Duodenal mucosa (tissue), 2 donors: ENCODE data around the gene BRD3OS.
A peak's percentile ranks its signal among the peaks of the same experiment; 100 is the strongest.

Experiments
- H3K27ac ChIP-seq: one replicate; pipeline ENCODE4 v1.7.0; 2013; ENCODE audit warnings: low read depth, low read length
- H3K27me3 ChIP-seq, 2 donors: one replicate each; pipeline ENCODE4 v1.7.0; 2013; ENCODE audit warnings: low read length in 2 of 2, control low read depth in 1 of 2; ENCODE audit not compliant: insufficient read depth in 2 of 2, control insufficient read depth in 1 of 2
- H3K36me3 ChIP-seq, 2 donors: one replicate each; pipeline ENCODE4 v1.7.0; 2013; ENCODE audit warnings: low read length in 2 of 2, control low read depth in 1 of 2; ENCODE audit not compliant: insufficient read depth in 2 of 2, control insufficient read depth in 1 of 2
- H3K4me1 ChIP-seq, 2 donors: one replicate each; pipeline ENCODE4 v1.7.0; 2013; ENCODE audit warnings: low read length in 2 of 2, control low read depth in 1 of 2; ENCODE audit not compliant: insufficient read depth in 2 of 2, control insufficient read depth in 1 of 2
- H3K4me3 ChIP-seq, 2 donors: one replicate each; pipeline ENCODE4 v1.7.0; 2013; ENCODE audit warnings: low read length in 2 of 2, low read depth in 1 of 2
- H3K9ac ChIP-seq, 2 donors: one replicate each; pipeline ENCODE4 v1.7.0; 2013; ENCODE audit warnings: low read length in 2 of 2, low read depth in 1 of 2
- H3K9me3 ChIP-seq, 2 donors: one replicate each; pipeline ENCODE4 v1.7.0; 2013; ENCODE audit warnings: low read length in 2 of 2, control low read depth in 1 of 2; ENCODE audit not compliant: control insufficient read depth in 1 of 2

BRD3OS gene, protein sequence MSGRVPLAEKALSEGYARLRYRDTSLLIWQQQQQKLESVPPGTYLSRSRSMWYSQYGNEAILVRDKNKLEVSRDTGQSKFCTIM

DNA sequence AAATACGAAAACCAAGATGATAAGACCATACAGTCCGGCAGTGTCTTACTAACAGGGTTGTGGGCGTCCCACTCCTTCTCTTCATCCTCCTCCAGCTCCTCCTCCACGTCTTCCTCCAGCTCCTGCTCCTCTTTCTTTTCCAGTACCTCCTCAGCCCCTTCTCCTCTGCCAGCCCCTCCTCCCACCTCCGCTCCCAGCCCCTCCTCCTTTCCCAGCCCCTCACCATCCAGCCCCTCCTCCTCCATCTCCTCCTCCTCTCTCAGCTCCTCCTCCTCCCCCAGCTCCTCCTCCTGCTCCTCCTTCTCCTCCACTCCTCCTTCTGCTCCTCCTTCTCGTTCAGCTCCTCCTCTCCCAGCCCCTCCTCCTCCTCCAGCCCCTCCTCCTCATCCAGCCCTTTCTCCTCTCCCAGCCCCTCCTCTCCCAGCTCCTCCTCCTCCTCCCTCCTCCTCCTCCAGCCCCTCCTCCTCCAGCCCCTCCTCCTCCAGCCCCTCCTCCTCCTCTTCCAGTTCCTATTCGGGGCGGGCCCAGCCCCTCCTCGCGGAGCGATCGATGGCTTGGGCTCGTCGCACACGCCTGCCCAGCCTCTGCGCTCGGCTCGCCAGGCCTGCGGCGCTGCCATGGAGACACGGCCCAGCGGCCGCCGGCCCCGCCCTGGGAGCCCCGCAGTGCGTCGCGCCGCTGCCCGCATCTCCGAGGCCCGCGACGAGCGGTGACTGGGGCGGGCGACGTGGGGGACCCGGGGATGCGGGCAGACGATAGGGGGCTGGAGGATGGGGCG, at the start of gene BRD3OS:
Gene BRD3OS, plus strand, starts transcription at position 654 of the 778 bp plus-strand sequence. CDS start 1,267 bp downstream, outside the sequence.
- Histone ChIP-seq H3K4me1 (peaks cover 8 to 9% of the 10 kb centered on the region in 2 donors), H3K9ac (peak within 1 kb of the TSS; percentile 33 to 38), H3K27ac (no peak within 1 kb of the TSS), H3K36me3 (peaks cover 5 to 11% of the 10 kb centered on the region in 2 donors), H3K9me3 (no peaks in the 10 kb centered on the region), H3K27me3 (peaks cover 0 to 5% of the 10 kb centered on the region in 2 donors), H3K4me3 (peak within 1 kb of the TSS; percentile 79 to 84)

DNA sequence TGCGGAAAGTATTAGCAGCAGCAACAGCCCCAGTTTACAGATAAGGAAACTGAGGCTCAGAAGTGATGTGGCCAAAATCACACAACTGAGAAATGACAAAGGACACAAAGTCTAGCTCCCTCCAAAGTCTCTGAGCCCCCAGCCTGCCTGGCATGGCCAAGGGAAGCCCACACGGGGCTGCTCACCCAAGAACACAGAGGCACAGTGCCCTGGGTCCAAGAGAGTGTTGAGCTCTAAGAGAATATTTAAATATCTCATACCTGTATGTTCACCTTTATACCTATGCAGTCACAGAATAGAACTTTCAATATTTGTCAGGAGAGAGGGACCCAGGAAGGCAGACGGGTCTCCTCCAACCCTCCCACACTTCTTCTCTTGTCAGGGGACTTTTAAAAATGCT, 49.8 kb upstream of the BRD3OS start:
- Histone ChIP-seq H3K27ac (no peak overlapping the region), H3K36me3 (peaks cover 0 to 4% of the 10 kb centered on the region in 2 donors)

DNA sequence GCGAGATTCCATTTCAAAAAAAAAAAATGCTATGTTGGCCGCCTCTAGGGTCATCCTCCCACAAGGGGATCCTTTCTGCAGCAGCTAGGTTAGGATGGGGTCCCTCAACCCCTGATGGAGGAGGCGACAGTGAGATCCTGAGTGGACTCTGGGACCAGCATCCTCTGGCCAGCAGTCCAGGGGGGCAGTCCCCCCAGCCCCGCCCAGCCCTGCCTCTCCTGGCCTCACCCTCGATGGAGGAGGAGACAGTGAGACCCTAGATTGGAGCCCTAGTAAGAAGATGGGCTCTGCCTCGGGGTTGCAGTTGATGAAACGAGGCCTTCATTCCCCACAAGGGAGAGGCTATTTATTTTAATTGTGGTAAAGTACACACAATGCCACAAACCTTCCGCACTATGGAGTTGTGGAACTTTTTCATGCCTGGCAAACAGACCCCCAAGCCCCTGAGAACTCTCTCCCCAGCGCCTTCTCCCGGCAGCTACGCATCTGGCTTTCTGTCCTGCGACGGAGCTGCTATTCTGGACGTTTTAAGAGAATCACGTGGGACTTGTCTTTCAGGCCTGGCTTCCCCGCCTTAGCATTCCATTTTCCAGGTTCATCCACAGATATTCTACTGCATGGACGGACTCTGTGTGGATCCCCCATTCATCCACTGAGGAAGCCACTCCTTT, 49.0 kb upstream of the BRD3OS start:
- Histone ChIP-seq H3K4me1 (peaks cover 45 to 70% of the 10 kb centered on the region in 2 donors), H3K27ac (no peak overlapping the region)

More for the DNA sequence above, 49.8 kb upstream of the BRD3OS start:
- H3K9ac ChIP-seq, result no peak overlapping the region
- H3K4me1 ChIP-seq, result peaks cover 50 to 78% of the 10 kb centered on the region in 2 donors
- no peaks in the 10 kb centered on the region for H3K27me3 ChIP-seq
- H3K9me3 ChIP-seq, result no peaks in the 10 kb centered on the region
- H3K4me3 ChIP-seq, result no peak overlapping the region

DNA sequence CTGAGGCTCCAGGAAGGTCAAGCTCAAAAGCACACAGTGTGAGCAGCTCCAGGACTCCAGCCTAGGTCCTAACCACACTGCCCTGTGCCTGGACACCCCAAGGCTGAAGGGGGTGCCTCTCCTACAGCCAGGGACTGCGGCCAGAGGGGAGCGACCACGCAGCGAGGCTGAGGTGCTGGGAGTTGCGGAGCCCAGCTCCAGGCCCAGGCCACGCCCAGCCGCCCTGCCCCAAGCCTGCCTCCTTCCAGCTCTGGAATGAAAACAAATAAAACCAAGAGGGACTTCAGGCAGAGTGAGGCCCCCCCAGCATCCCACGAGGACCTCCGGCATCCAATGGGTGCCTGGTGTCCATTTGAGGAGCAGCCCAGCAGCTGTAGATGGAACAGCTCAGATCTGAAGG, 48.4 kb upstream of the BRD3OS start:
- peaks cover 39 to 65% of the 10 kb centered on the region in 2 donors for H3K4me1 ChIP-seq
- H3K9ac ChIP-seq, result no peak overlapping the region
- peaks cover 0 to 4% of the 10 kb centered on the region in 2 donors for H3K36me3 ChIP-seq
- no peak overlapping the region for H3K27ac ChIP-seq
- no peak overlapping the region for H3K4me3 ChIP-seq
- H3K9me3 ChIP-seq, result no peaks in the 10 kb centered on the region
- H3K27me3 ChIP-seq, result no peaks in the 10 kb centered on the region

More for the DNA sequence above, 49.0 kb upstream of the BRD3OS start:
- H3K9me3 ChIP-seq, result no peaks in the 10 kb centered on the region
- no peaks in the 10 kb centered on the region for H3K27me3 ChIP-seq
- H3K36me3 ChIP-seq, result peaks cover 0 to 4% of the 10 kb centered on the region in 2 donors
- no peak overlapping the region for H3K9ac ChIP-seq
- no peak overlapping the region for H3K4me3 ChIP-seq

DNA sequence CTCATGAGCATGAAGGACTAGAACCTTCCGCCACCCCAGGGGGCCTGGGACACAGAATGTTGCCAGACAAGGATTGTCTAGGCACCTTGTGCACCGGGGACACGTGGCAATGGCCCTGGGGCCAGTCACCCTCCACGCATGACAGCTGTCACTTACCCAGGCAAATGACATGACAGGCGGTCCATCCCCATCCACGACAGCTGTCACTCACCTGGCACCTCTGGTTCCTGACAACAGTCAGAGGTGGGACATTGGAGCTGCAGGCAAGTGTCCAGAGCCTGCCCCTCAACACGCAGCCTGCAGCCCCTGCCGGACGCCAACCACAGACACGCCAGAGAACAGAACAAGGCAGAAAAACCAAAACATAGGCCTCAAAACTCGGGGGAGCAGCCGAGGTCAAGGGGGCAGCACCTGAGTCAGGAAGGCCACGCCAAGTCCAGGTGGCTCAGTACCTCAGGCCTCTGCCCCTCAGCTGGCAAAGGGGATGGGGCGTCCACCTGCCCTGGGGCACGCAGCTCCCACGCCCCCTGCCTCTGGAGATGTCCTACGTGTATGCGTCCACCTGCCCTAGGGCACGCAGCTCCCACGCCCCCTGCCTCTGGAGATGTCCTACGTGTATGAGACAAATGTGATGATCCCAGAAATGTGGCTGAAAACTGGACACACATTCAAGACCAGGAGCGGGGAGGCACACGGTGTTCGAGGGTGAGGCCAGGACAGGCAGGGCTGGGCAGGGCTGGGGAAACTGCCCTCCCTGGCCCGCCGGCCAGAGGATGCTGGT, 47.7 kb upstream of the BRD3OS start:
- H3K9ac ChIP-seq, result no peak overlapping the region
- no peaks in the 10 kb centered on the region for H3K9me3 ChIP-seq
- H3K27me3 ChIP-seq, result no peaks in the 10 kb centered on the region
- H3K27ac ChIP-seq, result no peak overlapping the region
- H3K4me3 ChIP-seq, result no peak overlapping the region
- H3K36me3 ChIP-seq, result peaks cover 0 to 4% of the 10 kb centered on the region in 2 donors
- H3K4me1 ChIP-seq, result peaks cover 35 to 59% of the 10 kb centered on the region in 2 donors

DNA sequence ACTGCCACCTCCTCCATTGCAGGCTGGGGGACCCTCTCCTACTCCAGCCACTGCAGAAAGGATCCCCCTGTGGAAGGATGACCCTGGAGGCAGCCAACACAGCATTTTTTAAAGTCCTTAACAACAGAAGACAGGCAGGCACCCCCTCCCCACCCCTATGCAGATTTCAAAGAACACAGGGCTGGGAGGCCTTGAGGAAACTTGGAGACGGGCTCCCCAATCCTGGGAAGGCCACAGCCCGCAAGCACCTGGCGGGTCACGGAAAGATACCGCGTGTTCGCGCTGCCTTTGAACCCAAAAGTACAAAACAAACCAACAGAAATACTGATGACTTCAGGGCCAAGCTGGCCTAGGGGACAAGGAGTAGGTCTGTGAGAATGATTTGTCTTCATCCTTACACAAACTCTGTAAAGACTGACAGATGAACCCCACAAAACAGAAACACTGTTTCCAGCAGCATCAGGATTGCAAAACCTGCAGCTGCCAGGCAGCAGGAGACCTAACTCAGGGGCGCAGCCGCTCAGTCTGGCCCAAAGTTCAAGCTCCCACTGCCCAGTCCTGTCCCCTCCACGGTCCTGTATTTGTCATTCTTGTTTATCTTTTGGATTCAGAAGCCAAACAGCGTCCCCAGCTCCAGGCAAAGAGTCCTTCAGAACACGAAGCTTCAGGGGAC, 46.9 kb upstream of the BRD3OS start:
- Histone ChIP-seq H3K27ac (no peak overlapping the region), H3K27me3 (no peaks in the 10 kb centered on the region), H3K9me3 (no peaks in the 10 kb centered on the region), H3K9ac (no peak overlapping the region), H3K4me1 (peaks cover 27 to 51% of the 10 kb centered on the region in 2 donors), H3K4me3 (no peak overlapping the region), H3K36me3 (peaks cover 0 to 4% of the 10 kb centered on the region in 2 donors)

DNA sequence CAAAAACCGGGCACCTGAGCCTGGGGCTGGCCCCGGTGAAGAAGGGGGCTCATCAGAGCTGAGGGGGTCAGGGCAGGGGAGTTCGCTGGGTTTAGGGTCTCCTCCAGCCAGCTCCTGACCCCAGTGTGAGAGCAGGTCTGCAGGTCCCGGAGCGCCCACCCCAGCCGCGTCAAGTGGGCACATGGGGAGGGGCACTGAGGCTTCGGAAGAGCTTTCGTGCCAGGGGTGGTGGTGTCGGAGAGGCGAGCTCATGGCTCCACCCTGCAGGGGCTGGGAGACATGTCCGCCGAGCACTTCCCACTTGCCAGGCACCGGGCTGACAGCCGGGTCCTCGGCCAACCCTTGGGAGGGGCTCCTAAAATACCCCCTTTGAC, 46.4 kb upstream of the BRD3OS start:
- H3K27me3 ChIP-seq, result no peaks in the 10 kb centered on the region
- H3K9ac ChIP-seq, result no peak overlapping the region
- peaks cover 0 to 4% of the 10 kb centered on the region in 2 donors for H3K36me3 ChIP-seq
- peaks cover 22 to 46% of the 10 kb centered on the region in 2 donors for H3K4me1 ChIP-seq
- H3K27ac ChIP-seq, result no peak overlapping the region
- H3K4me3 ChIP-seq, result no peak overlapping the region
- H3K9me3 ChIP-seq, result no peaks in the 10 kb centered on the region

DNA sequence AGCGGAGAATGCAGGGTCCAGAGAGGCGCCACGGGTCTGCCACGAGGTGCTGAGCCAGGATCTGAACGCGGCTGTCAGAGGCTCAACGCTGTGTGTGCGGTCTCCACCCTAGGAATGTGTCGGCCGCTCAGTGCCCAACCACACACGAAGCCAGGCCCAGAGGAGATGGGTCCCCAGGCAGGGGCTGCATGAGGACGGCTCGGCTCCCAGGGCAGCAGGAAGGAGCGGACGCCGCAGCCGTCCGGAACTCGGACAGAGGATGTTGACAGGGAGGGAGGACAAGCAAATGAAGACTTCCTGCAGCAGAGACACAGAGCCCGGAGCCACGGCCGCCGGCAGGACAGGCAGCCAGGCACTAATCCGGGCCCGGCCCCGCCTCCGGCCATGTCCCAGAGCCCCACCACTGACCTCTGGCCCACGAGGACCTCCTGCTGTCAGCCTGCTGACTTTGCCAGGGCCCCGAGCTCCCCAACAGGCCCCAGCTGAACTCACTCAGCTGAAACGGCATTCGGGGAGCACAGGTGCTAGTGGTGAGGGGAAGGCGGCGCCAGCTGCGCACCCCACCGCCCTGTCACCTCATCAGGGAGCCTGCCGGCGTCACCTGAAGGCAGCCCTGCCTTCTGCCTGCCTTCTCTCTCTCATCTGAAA, 45.9 kb upstream of the BRD3OS start:
- H3K9me3 ChIP-seq, result no peaks in the 10 kb centered on the region
- no peak overlapping the region for H3K27ac ChIP-seq
- H3K36me3 ChIP-seq, result peaks cover 0 to 4% of the 10 kb centered on the region in 2 donors
- H3K4me3 ChIP-seq, result peak overlapping the region in 1 of 2 donors; percentile 21
- H3K27me3 ChIP-seq, result no peaks in the 10 kb centered on the region
- no peak overlapping the region for H3K9ac ChIP-seq
- H3K4me1 ChIP-seq, result peaks cover 18 to 41% of the 10 kb centered on the region in 2 donors
